Activated CD4-positive, CD25-positive, alpha-beta regulatory T cell treated with anti-CD3 and anti-CD28 coated beads, Interleukin-2, amount 50 U/mL, for 24 hours (primary cell): ENCODE measurements around the gene JAG2.

Source experiments
- ATAC-seq, 2 donors: fragments of 150-1000 bp; cut with Tn5 transposase; one replicate each; pipeline ENCODE4 v1.10.0; 2021; ENCODE audit warnings: mild to moderate bottlenecking in 1 of 2, moderate library complexity in 1 of 2

Gene JAG2

DNA sequence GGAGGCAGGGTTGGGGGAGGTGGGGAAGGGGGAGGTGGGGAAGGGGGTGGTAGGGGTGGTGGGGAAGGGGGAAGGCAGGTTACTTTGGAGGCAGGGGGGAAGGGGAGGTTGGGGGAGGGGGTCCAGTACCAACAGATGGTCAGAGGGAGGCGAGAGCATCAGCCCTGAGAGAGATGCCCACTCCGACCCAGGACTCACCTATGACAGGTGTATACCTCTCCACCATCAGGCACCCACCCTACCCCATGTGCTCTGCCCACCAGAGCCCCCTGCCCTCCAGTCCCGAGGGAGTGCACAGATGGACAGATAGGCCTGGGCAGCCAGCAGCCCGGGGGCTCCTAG lies 18.6 kb downstream of the JAG2 start:
- ATAC-seq, result no peak

DNA sequence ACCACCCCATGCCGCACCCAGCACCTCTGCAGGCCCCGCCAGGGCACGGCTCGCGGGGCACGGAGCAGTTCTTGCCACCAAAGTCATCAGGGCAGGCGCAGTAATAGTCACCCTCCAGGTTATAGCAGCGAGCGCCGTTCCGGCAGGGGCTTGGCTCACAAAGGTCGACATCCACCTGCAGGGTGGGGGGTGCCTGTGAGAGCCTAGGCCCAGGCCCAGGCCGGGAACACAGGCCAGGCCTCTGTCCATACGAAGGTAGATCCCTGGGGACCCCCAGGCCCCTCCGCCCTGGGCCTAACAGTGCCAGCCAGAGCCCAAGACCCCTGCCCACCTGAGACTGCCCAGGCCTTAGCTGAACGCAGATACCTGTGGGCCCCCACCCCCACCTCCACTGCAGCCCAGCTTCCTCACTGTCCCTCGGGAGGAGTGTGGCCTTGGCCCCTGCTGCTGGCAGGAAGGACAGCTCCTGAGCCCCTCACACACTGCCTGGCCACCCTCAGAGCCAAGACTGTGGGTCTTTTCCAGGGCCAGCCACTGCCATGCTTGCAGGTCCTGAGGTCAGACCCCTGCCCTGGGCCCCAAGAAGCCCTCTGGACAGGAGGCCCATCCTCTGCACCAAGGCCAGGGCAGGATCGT lies 19.3 kb downstream of the JAG2 start:
- no peak for ATAC-seq

DNA sequence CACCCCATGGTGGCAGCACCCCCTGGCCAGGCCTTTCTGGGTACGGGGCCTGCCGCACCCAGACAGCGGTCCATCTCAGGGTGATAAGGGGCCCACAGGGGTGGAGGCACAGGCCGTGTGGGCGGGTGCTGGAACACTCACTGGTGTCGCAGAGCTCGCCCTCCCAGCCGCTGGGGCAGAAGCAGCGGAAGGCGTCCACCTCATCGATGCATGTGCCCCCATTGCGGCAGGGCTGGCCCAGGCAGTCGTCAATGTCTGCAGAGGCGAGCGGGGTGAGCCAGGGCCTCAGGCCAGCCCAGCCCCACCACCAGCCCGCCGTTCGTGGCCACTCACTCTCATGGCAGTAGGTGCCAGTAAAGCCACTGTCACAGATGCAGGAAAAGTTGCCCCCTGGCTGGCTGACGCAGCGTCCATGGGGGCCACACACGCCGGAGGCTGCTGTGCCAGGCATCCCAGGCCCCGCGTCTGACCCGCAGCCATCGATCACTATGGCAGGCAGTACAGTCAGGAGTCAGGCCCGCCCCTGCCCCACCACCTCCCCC lies 19.9 kb downstream of the JAG2 start:
- no peak for ATAC-seq

DNA sequence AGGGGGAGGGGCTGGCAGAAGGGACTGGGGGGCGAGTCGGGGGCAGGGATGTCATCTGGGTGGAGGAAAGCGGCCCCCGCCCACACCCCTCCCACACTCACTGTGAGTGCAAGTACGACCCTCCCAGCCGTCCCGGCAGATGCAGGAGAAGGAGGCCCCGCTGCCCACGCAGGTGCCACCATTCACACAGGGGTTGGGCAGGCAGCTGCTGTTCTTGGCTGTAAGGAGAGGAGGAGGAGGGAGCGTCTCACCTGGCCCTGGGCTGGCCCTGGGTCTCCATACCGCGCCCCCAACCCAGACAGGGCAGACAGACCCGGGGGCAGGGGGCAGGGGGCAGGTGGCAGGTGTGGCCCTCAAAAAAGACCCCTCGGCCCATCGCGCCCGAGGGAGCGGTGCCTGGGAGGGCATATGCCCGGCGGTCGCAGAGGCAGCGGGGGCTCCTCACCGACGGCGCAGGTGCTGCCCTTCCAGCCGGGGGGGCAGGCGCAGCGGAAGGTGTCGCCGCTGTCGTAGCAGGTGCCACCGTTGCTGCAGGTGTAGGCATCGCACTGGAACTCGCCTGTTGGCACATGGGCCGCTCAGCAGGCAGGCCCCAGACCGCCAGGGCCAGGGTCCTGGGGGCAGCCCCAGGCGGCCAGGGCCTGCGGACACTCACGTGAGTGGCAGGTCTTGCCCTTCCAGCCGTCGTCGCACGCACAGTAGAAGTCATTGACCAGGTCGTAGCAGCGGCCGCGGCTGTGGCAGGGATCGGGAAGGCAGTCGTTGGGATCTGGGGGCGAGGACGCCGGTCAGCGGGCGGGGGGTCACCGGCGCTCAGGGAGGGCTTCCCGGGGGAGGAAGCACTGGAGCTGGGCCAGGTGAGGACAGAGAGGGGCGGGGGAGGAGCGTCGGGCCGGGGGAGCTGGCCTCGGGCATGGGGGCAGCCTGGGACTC lies 20.6 kb downstream of the JAG2 start:
- no peak for ATAC-seq

DNA sequence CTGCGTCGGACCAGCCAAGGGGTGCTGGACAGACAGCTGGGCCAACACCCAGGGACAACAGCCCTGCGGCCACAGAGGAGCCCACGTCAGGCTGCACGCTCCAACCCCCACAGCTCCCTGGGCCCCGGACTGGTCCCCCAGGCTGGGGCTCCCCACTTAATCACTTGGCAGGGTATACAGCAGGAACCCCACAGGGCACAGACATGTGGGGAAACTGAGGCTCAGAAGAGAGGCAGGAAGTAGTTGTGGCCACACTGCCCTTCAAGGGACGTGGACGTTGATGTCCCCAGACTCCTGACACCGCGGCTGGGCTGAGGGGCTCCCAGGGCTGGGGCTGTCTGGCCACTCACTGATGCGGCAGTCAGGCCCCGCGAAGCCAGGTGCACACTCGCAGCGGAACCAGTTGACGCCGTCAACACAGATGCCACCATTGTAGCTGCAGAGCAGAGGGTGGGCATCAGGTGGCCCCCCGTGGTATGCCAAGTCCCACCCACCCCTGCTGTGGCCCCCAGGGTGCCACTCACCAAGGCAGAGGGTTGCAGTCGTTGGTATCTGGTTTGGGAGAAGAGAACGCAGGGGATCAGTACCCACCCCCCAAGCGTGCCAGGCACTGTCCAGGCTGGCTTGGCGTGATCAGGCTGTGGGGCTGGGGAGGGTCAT lies 21.5 kb downstream of the JAG2 start:
- no peak for ATAC-seq

- no peak for ATAC-seq
Observed at GRCh38 chr14:105146181-105146975, 22.2 kb downstream of the JAG2 start.

DNA sequence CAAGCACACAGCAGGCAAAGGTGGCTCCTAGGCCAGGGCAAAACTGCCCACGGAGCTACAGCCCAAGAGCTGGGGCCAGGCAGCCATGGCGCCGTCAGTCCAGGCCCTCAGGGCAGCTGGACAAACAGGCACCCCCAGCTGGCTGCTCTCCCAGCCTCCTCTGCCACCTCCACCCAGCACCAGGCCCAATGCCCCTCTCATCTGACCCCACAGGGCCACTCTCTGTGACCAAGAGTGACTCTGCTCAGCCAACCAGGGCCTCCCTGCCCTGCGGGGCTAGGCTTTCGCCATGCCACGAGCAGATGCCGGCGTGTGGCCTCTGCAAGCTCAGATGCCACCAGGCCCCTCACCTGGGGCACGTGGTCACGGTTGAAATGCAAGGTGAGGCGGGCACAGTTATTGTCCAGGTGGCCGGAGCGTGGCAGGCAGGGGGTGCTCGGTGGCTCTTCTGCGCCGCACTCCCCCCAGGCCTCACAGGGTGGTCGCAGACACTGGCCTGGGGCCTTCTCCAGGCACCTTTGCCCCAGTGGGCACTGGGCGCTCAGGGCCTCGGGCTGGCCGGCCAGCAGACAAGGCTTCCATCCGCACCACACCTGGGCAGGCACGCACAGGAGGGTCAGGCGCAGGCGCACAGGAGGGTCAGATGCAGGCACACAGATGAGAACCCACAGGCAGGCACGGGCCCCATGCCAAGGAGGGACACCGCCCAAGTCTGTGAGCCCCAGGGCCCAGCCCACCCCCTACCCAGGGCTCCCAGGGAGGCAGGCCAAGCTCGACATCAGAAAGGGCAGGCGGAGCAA lies 23.0 kb downstream of the JAG2 start:
- ATAC-seq, result no peak

- no peak for ATAC-seq
Observed at GRCh38 chr14:105144666-105145380, 23.8 kb downstream of the JAG2 start.

DNA sequence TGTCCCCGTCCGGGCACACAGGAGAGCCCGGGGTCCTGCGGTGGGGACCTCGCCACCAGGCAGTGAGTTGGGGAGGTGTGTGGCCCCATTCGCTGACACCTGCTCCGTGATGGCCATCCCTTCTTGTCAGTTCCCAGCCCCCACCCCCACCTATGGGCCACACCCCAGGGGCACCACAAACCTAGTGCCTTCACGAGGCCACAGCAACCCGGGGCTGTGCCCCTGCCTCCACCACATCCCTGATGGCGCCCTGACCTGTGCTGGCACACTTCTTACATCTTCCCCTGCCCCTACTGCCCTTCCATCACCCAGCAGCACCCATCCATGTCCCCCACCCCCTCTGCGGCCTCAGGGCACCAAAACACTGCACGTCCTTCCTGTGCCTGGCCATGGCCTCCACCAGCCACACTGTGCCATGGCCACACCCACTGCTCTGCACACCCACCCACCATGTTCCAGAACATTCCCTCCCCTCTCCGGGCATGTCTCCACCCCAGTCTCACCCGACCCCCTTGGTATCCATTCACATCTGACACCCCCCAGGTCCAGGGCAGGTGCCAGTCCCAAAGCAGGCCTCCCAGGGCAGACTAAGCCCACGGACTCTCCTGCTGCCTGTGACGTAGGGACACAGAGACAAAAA lies 24.4 kb downstream of the JAG2 start:
- ATAC-seq, result no peak

DNA sequence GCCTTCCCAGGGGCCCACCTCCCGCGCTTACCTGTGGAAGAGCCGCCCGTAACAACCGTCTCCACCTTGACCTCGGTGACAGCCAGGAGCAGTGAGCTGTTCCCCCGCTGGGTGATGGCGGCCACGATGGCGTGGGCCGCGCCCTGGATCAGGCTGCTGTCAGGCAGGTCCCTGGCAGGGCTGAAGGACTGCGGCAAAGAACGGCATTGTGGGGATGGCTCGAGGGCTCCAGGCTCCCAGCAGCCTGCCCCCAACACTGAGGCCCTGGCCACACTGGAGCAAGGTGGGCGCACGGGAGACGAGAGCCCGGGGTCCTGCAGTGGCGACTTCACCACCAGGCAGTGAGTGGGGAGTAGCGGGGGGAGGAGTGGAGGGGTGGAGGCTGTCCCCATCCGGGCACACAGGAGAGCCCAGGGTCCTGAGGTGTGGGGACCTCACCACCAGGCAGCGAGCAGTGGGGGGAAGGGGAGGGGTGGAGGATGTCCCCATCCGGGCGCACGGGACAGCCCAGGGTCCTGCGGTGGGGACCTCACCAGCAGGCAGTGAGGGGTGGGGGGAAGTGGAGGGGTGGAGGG lies 25.0 kb downstream of the JAG2 start:
- no peak for ATAC-seq

DNA sequence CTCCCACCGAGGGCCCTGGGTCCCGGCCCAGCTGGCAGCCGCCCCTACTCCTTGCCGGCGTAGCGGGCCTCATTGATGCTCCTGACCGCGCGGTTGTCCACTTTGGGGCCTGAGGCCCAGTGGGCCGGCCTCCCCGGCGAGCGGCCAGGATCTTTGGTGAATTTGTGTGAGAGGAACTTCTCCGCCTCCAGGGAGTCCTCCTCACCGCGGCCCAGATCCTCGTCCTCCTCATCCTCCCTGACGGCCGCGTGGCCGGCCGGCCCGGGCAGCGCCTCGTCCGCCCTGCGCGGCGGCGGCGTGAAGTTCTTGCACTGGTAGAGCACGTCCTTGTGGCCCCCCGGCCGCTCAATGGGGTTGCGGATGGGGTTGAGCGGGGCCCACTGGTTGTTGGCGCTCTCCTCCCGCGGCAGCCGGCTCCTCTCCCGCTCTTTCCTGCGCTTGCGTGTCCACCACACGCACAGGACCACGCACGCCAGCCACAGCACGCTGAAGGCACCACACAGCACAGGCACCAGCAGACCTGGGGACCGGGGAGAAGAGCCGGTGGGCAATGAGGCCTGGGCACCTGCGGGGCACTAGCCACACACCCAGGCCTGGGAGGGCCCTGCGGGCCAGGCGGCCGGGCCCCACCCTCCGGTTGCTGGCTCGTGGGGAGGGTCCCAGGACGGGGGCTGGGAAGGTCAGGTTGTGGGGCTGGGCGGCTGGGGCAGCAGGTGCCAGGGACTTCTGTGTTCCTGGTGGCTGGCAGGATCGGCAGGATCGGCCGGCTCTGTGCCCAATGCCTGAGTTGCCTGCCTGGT lies 25.7 kb downstream of the JAG2 start:
- ATAC-seq, result no peak

GRCh38 chr14:105141486-105142281 lies 26.9 kb downstream of the JAG2 start:
- no peak for ATAC-seq

- ATAC-seq, result no peak
Observed at GRCh38 chr14:105141026-105141425, 27.6 kb downstream of the JAG2 start.

DNA sequence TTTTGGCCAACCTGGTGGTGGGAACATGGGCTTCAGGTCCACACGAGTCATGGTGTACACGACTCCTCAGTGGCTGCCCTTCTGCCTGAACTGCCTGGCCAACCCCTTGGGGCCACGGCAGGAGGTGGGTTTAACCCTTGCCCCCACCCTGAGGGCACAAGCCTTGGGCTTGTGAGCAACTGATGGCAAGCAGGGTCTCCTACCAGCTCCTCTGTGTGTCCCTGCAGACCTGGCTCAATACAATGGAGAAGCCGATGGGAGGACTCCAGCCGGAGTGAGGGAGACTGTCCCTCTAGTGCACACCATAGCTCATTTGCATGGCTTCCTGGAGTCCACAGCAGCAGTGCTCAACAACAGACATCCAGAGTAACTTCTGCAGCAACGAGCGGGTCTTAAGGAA lies 28.0 kb downstream of the JAG2 start:
- no peak for ATAC-seq

GRCh38 chr14:105139831-105140239 lies 28.7 kb downstream of the JAG2 start:
- ATAC-seq, result no peak

- no peak for ATAC-seq
Observed at GRCh38 chr14:105139212-105139825, 29.3 kb downstream of the JAG2 start.

DNA sequence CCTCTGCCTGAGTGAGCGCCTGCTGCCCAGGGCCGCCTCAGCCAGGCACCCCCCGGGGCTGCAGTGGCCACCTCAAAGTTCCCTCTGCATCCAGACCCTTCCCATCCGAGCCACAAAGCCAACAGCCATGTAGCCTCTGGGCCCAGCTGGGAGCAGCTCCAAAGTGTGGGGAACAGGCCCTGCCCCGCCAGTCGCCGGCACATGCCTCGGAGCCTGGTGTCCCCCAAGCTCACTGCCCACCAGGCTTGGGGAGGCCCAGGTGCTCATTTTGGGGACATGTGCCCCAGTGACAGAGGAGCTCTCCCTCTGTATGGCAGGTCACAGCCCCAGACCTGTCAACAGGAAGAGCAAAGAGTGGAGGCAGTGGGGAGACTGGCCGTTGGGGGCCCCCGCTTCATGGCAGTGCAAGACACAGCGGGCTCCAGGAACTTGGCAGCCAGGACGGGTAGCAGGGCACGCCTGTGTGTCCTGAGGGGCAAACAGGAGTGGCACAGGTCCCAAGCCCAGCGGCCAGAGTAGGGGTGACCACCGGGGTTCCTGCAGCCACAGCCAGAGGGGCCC lies 29.9 kb downstream of the JAG2 start:
- no peak for ATAC-seq
